Measurements from ENCODE around the gene SLC35F1. TPM values are rescaled to one million over a fixed set of nuclear protein-coding genes. Genes with fewer than 3 reads are reported as not detected.

Gene SLC35F1
- total RNA-seq, 2 donors from 2014 or later = 0.50 to 2.3 TPM

DNA sequence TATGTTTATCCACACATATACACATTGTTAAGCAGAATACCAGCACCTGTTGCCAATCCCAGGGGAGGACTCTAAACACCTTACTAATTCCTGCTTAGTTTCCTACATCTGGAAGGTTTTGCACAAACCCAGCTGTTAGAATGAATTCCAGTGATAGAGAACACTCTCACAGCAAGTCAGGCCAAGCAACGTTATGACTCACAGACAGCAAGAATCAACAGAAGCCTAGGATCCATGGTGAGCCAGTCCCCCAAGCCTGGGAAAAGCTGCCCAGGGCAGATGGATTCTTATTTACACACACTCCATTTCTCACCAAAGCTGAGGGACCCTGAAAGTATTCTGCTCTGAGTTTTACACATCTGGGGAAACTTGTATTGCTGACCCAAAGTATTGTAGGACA lies 291.7 kb downstream of the SLC35F1 start:
- no peak overlapping the region for H3K4me3 Mint-ChIP-seq
- no peaks in the 10 kb centered on the region for H3K36me3 Mint-ChIP-seq (ENCODE audit: insufficient read depth in 2 of 2)
- ATAC-seq (replicated peaks in 1 of 2) (no peak), DNase-seq (no peak)
- H3K27ac Mint-ChIP-seq = no peak overlapping the region
- no peaks in the 10 kb centered on the region for H3K27me3 Mint-ChIP-seq (ENCODE audit: low read depth)
- no peaks in the 10 kb centered on the region for H3K4me1 Mint-ChIP-seq (ENCODE audit: low read depth)
- no peaks in the 10 kb centered on the region for H3K9me3 Mint-ChIP-seq

GRCh38 chr6:118200160-118200559 lies 293.1 kb downstream of the SLC35F1 start:
- no peaks in the 10 kb centered on the region for H3K27me3 Mint-ChIP-seq (ENCODE audit: low read depth)
- ATAC-seq (replicated peaks in 1 of 2) (no peak), DNase-seq (no peak)
- no peaks in the 10 kb centered on the region for H3K4me1 Mint-ChIP-seq (ENCODE audit: low read depth)
- H3K4me3 Mint-ChIP-seq = no peak overlapping the region
- no peak overlapping the region for H3K27ac Mint-ChIP-seq
- no peaks in the 10 kb centered on the region for H3K9me3 Mint-ChIP-seq
- no peaks in the 10 kb centered on the region for H3K36me3 Mint-ChIP-seq (ENCODE audit: insufficient read depth in 2 of 2)

GRCh38 chr6:118202517-118202916 lies 295.5 kb downstream of the SLC35F1 start:
- H3K36me3 Mint-ChIP-seq (ENCODE audit: insufficient read depth in 2 of 2) = no peaks in the 10 kb centered on the region
- DNase-seq (no peak), ATAC-seq (replicated peaks in 1 of 2) (no peak)
- H3K9me3 Mint-ChIP-seq = no peaks in the 10 kb centered on the region
- H3K27ac Mint-ChIP-seq = no peak overlapping the region
- H3K4me1 Mint-ChIP-seq (ENCODE audit: low read depth) = no peaks in the 10 kb centered on the region
- no peaks in the 10 kb centered on the region for H3K27me3 Mint-ChIP-seq (ENCODE audit: low read depth)
- no peak overlapping the region for H3K4me3 Mint-ChIP-seq

GRCh38 chr6:118203545-118203944 lies 296.5 kb downstream of the SLC35F1 start:
- DNase-seq (no peak), ATAC-seq (replicated peaks in 1 of 2) (no peak)
- H3K36me3 Mint-ChIP-seq (ENCODE audit: insufficient read depth in 2 of 2) = no peaks in the 10 kb centered on the region
- no peaks in the 10 kb centered on the region for H3K27me3 Mint-ChIP-seq (ENCODE audit: low read depth)
- H3K4me1 Mint-ChIP-seq (ENCODE audit: low read depth) = no peaks in the 10 kb centered on the region
- no peaks in the 10 kb centered on the region for H3K9me3 Mint-ChIP-seq
- H3K27ac Mint-ChIP-seq = no peak overlapping the region
- no peak overlapping the region for H3K4me3 Mint-ChIP-seq

- no peaks in the 10 kb centered on the region for H3K9me3 Mint-ChIP-seq
- no peaks in the 10 kb centered on the region for H3K36me3 Mint-ChIP-seq (ENCODE audit: insufficient read depth in 2 of 2)
- H3K4me1 Mint-ChIP-seq (ENCODE audit: low read depth) = no peaks in the 10 kb centered on the region
- no peak for DNase-seq
- H3K27ac Mint-ChIP-seq = no peak overlapping the region
- no peaks in the 10 kb centered on the region for H3K27me3 Mint-ChIP-seq (ENCODE audit: low read depth)
- ATAC-seq (replicated peaks in 1 of 2) = no peak
- no peak overlapping the region for H3K4me3 Mint-ChIP-seq
These were observed 299.2 kb downstream of the SLC35F1 start for GRCh38 chr6:118206221-118206620.

DNA sequence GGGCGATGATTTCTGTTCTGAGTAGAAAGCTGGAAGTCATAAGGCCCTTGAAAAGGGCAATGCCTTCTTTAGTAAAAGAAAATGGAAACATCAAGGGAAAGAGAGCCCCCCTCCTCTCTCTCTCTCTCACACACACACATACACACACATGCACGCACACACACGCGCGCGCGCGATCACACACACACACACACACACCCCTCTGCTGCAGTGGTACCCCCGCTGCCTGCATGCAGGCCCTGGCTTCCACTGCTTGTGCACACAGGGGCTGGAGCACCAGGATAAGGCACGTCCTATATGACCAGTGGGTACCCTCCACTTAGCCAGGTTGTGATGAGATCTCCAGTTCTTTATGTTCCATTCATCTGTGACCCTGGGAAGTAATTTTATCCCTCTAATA lies 300.9 kb downstream of the SLC35F1 start:
- no peak for ATAC-seq (replicated peaks in 1 of 2)
- no peak for DNase-seq
- Mint-ChIP-seq H3K27ac (no peak overlapping the region), H3K27me3 (ENCODE audit: low read depth) (no peaks in the 10 kb centered on the region), H3K4me3 (no peak overlapping the region), H3K36me3 (ENCODE audit: insufficient read depth in 2 of 2) (no peaks in the 10 kb centered on the region), H3K4me1 (ENCODE audit: low read depth) (no peaks in the 10 kb centered on the region), H3K9me3 (no peaks in the 10 kb centered on the region)

DNA sequence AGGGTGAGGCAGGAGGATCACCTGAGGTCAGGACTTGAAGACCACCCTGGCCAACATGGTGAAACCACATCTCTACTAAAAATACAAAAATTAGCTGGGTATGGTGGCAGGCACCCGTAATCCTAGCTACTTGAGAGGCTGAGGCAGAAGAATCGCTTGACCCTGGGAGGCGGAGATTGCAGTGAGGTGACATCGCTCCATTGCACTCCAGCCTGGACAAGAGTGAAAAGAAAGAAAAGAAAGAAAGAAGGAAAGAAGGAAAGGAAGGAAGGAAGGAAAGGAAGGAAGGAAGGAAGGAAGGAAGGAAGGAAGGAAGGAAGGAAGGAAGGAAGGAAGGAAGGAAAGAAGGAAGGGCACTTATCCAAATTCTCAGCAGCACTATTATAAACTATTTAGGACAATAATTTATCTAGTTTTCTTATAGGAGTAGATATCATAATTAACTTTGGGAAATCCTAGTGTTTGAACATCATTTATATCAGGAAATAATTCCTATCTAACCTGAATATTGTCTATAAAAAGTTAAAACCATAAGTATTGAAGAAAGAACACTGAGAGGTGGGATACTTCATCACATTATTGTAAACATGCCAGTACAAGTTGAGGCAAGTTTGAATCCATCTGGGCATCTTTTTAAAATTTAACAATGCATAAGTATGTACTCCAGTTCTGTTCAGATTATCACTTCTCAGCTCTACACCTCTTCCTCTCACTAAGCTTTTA lies 305.5 kb downstream of the SLC35F1 start:
- no peaks in the 10 kb centered on the region for H3K9me3 Mint-ChIP-seq

GRCh38 chr6:118215269-118215668 lies 308.2 kb downstream of the SLC35F1 start:
- H3K9me3 Mint-ChIP-seq = no peaks in the 10 kb centered on the region
- peaks cover 9% of the 10 kb centered on the region for H3K27me3 Mint-ChIP-seq (ENCODE audit: low read depth)
- no peak overlapping the region for H3K27ac Mint-ChIP-seq
- DNase-seq (no peak), ATAC-seq (replicated peaks in 1 of 2) (no peak)
- H3K4me3 Mint-ChIP-seq = no peak overlapping the region
- H3K36me3 Mint-ChIP-seq (ENCODE audit: insufficient read depth in 2 of 2) = no peaks in the 10 kb centered on the region
- no peaks in the 10 kb centered on the region for H3K4me1 Mint-ChIP-seq (ENCODE audit: low read depth)

More for the DNA sequence above, 305.5 kb downstream of the SLC35F1 start:
- no peak overlapping the region for H3K4me3 Mint-ChIP-seq
- H3K4me1 Mint-ChIP-seq (ENCODE audit: low read depth) = no peaks in the 10 kb centered on the region
- no peaks in the 10 kb centered on the region for H3K36me3 Mint-ChIP-seq (ENCODE audit: insufficient read depth in 2 of 2)
- ATAC-seq (replicated peaks in 1 of 2) (no peak), DNase-seq (no peak)
- H3K27me3 Mint-ChIP-seq (ENCODE audit: low read depth) = peaks cover 9% of the 10 kb centered on the region
- H3K27ac Mint-ChIP-seq = no peak overlapping the region

- H3K36me3 Mint-ChIP-seq (ENCODE audit: insufficient read depth in 2 of 2) = no peaks in the 10 kb centered on the region
- ATAC-seq (replicated peaks in 1 of 2) (no peak), DNase-seq (no peak)
- H3K27me3 Mint-ChIP-seq (ENCODE audit: low read depth) = peaks cover 9% of the 10 kb centered on the region
- no peak overlapping the region for H3K27ac Mint-ChIP-seq
- H3K9me3 Mint-ChIP-seq = no peaks in the 10 kb centered on the region
- H3K4me3 Mint-ChIP-seq = no peak overlapping the region
- H3K4me1 Mint-ChIP-seq (ENCODE audit: low read depth) = no peaks in the 10 kb centered on the region
These were observed 309.7 kb downstream of the SLC35F1 start for GRCh38 chr6:118216751-118217150.

GRCh38 chr6:118218156-118218555 lies 311.1 kb downstream of the SLC35F1 start:
- no peaks in the 10 kb centered on the region for H3K4me1 Mint-ChIP-seq (ENCODE audit: low read depth)

DNA sequence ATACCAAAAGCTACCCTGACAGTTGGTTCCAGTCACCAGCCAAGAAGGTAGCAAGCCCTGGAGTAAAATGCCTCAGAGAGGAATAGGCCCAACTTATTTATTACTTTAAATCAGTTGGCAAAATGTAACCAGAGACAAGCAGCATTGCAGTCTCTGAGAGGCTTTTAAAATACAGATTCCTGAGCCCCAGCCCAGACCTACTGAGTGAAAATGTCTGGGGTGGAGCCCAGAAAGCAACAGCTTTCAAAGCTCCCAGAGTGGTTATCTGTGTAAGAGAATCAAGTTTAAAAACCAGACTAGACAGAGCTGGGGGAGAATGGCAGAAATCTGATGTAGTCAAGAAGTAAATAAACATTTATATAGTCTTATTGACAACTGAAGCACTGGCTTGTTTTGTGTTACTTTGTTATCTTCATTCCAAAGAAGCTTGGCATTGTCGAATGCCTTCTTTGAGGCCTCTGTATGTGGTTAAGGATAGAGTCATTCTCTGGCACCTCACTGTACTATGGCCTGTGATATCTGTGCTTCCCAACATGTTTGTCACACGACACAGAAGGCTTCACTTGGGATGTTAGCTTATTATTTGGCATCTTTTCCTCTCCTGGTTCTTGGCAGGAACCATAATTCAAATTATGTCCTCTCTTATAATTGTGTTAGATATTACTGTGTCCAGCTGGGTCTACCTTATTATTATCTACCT lies 313.5 kb downstream of the SLC35F1 start:
- DNase-seq (no peak), ATAC-seq (replicated peaks in 1 of 2) (no peak)
- Mint-ChIP-seq H3K27me3 (ENCODE audit: low read depth) (peaks cover 8% of the 10 kb centered on the region), H3K4me1 (ENCODE audit: low read depth) (no peaks in the 10 kb centered on the region), H3K9me3 (no peaks in the 10 kb centered on the region), H3K36me3 (ENCODE audit: insufficient read depth in 2 of 2) (no peaks in the 10 kb centered on the region), H3K4me3 (no peak overlapping the region), H3K27ac (no peak overlapping the region)

More at GRCh38 chr6:118218156-118218555, 311.1 kb downstream of the SLC35F1 start:
- Mint-ChIP-seq H3K9me3 (no peaks in the 10 kb centered on the region), H3K4me3 (no peak overlapping the region), H3K27me3 (ENCODE audit: low read depth) (peaks cover 9% of the 10 kb centered on the region), H3K36me3 (ENCODE audit: insufficient read depth in 2 of 2) (no peaks in the 10 kb centered on the region), H3K27ac (no peak overlapping the region)
- no peak for DNase-seq
- ATAC-seq (replicated peaks in 1 of 2) = no peak

GRCh38 chr6:118223316-118223715 lies 316.3 kb downstream of the SLC35F1 start:
- Mint-ChIP-seq H3K4me1 (ENCODE audit: low read depth) (no peaks in the 10 kb centered on the region), H3K9me3 (no peaks in the 10 kb centered on the region), H3K27ac (no peak overlapping the region), H3K4me3 (no peak overlapping the region), H3K36me3 (ENCODE audit: insufficient read depth in 2 of 2) (no peaks in the 10 kb centered on the region), H3K27me3 (ENCODE audit: low read depth) (peaks cover 14% of the 10 kb centered on the region)
- no peak for DNase-seq
- ATAC-seq (replicated peaks in 1 of 2) = no peak

DNA sequence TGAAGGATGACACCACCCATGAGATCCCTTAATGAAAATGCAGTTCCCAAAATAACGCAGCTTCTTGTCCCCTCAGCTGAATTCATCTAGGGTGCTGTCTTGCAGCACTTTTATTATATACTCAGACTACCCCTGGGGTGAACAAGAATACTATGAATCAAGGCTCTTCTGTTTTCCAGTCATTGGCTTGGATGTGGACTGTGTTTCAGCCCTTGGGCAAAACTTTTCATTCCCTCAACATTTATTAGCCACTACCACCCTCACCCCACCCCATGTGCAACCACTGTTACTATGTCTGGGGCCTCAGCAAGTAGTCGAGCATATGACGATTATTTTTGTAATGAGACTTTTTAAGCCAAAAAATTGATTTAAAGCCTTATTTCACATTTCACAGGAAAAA lies 321.8 kb downstream of the SLC35F1 start:
- no peaks in the 10 kb centered on the region for H3K4me1 Mint-ChIP-seq (ENCODE audit: low read depth)
- ATAC-seq (replicated peaks in 1 of 2) (no peak), DNase-seq (no peak)
- no peak overlapping the region for H3K27ac Mint-ChIP-seq
- no peaks in the 10 kb centered on the region for H3K36me3 Mint-ChIP-seq (ENCODE audit: insufficient read depth in 2 of 2)
- H3K27me3 Mint-ChIP-seq (ENCODE audit: low read depth) = peaks cover 17% of the 10 kb centered on the region
- no peak overlapping the region for H3K4me3 Mint-ChIP-seq
- no peaks in the 10 kb centered on the region for H3K9me3 Mint-ChIP-seq
